ENCODE data around the gene GPR148.
"Not testable (repeated sequence)": the region's sequence is repeated elsewhere in the genome, so short reads cannot be mapped to it uniquely, and the experiment has no call there.

The GPR148 gene

GRCh38 chr2:130728549-130729316 is at the start of gene GPR148:
Gene GPR148, plus strand, starts transcription at chr2:130729070. Its CDS starts 82 bp downstream, at chr2:130729152.
- DNase-seq (ENCODE audit: low read depth, low spot score) = no peak

- not testable (repeated sequence) for DNase-seq (ENCODE audit: low read depth, low spot score)
Measured at GRCh38 chr2:130692041-130692770, 36.7 kb upstream of the GPR148 start.

GRCh38 chr2:130693474-130693873 is 35.4 kb upstream of the GPR148 start:
- DNase-seq (ENCODE audit: low read depth, low spot score) = not testable (repeated sequence)

DNA sequence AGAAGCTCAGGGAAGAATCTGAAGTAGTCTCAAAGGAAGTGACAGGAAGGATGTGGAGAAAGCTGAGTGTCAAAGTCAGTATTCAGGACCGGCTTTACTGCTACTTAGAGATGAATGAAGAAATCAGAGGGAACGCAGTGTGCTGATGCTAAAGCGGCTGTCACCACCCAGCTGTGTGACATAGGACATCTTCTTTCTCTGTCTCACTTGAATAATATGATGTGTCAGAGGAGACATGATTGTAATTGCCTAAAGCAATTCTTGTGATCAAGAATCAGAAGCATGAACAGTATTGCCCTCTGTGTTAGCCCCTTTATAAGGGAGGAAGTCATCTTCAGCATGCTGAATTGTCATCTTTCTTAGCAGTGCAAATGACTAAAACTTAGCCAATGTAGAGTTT is 25.6 kb upstream of the GPR148 start:
- DNase-seq (ENCODE audit: low read depth, low spot score) = not testable (repeated sequence)

DNA sequence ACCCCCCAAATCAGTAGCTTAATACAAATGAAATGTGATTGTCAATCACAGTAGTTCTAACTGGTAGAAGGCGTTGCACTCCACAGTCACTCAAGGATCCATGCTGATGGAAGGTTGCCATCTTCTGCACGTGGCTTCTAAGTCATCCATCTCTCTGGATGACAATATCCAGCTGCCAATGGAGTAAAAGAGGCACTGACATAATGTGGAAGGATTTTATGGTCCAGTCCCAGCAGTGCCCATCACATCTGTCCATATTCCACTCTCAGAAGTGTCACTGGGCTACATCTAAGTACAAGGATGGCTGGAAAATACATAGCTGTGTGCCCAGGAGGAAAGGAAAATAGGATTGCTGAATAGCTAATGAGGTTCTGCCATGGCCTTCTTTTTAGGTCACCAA is 14.1 kb upstream of the GPR148 start:
- DNase-seq (ENCODE audit: low read depth, low spot score) = not testable (repeated sequence)

GRCh38 chr2:130720036-130720435 is 8.8 kb upstream of the GPR148 start:
- no peak for DNase-seq (ENCODE audit: low read depth, low spot score)

GRCh38 chr2:130720528-130720927 is 8.3 kb upstream of the GPR148 start:
- no peak for DNase-seq (ENCODE audit: low read depth, low spot score)

DNA sequence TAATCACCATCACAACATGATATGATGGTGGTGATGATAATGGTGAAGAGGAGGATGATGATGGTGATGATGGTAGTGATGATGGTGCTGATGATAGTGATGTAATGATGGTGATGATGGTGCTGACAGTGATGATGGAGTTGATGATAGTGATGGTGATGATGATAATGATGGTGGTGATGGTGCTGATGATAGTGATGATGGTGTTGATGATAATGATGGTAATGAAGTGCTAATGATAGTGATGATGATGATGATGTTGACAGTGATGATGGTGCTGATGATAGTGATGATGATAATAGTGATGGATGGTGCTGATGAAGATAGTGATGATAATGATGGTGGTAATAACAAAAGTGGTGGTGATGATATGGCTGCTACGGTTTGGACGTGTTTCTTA is 4.4 kb upstream of the GPR148 start:
- DNase-seq (ENCODE audit: low read depth, low spot score) = no peak

GRCh38 chr2:130726614-130727180 is 2.2 kb upstream of the GPR148 start:
- no peak for DNase-seq (ENCODE audit: low read depth, low spot score)

DNA sequence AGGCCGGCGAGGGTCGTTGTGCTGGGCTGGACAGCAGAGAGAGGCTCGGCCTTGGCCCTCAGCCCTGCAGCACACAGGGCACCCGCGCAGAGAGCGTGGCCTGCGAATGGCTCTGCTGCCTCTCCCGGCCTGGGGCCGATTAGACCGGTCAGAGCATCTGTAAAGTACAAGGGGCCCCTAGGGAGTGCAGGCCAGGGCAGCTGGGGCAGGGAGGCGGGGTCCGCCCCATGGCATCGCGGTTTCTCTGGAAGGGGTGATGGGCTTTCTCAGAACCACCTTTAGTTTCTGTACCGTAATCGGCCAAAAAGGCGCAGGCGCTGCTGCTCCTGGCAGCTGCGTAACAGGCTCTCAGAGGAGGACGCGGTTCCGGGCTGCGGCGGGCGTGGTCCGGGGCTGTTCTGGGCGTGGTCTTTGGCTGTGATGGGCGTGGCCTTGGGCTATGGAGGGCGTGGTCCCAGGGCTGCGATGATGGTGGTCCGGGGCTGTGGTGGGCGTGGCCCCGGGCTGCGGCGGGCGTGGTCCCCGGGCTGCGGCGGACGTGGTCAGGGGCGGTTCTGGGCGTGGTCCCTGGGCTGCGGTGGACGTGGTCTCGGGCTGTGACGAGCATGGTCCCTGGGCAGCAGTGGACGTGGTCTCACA is 1.5 kb upstream of the GPR148 start:
- DNase-seq (ENCODE audit: low read depth, low spot score) = no peak

- no peak for DNase-seq (ENCODE audit: low read depth, low spot score)
Measured at GRCh38 chr2:130728007-130728454, 839 bp upstream of the GPR148 start.

DNA sequence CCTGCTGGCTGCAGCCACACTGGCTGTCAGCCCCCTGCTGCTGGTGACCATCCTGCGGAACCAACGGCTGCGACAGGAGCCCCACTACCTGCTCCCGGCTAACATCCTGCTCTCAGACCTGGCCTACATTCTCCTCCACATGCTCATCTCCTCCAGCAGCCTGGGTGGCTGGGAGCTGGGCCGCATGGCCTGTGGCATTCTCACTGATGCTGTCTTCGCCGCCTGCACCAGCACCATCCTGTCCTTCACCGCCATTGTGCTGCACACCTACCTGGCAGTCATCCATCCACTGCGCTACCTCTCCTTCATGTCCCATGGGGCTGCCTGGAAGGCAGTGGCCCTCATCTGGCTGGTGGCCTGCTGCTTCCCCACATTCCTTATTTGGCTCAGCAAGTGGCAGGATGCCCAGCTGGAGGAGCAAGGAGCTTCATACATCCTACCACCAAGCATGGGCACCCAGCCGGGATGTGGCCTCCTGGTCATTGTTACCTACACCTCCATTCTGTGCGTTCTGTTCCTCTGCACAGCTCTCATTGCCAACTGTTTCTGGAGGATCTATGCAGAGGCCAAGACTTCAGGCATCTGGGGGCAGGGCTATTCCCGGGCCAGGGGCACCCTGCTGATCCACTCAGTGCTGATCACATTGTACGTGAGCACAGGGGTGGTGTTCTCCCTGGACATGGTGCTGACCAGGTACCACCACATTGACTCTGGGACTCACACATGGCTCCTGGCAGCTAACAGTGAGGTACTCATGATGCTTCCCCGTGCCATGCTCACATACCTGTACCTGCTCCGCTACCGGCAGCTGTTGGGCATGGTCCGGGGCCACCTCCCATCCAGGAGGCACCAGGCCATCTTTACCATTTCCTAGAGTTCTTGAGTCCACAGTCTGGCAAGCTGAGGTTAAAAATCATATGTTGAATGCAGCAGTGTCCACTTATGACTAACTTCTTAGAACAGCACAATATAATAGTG is 741 bp downstream of the GPR148 start:
- no peak for DNase-seq (ENCODE audit: low read depth, low spot score)

GRCh38 chr2:130732257-130732656 is 3.4 kb downstream of the GPR148 start:
- not testable (repeated sequence) for DNase-seq (ENCODE audit: low read depth, low spot score)

DNA sequence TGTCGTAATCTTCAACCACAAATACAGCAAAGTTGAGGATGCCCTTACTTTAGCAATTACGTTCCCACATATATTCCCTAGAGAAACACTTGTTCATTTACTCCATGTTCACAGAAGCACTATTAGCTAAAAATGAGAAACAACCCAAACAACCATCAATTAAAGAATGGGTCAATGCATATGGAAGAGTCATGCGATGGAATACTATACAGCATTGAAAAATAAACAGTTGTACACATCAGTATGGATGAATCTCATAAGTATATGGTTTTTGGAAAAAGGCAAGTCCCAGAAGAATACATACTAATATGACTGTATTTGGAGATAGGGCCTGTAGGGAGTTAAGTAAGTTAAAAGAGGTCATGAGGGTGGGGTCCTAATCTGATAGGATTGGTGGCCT is 6.3 kb downstream of the GPR148 start:
- DNase-seq (ENCODE audit: low read depth, low spot score) = no peak

DNA sequence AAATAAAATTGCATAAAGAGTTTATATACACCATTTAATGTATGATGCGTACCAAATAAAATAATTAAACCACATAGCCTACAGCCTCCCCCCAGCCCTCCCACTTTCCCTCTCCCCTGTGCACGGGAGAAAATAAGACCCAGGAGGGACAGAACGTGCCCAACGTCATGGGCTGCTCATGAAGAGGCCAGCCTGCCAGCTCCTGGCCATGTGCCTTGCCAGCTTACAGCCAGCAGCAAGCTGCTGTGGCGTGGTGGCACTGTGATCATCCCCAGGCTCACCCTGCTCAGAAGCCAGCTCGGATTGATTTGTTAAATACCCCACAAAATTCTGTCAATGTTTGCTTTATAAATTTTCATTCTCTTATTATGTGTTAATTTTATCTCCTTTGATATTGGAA is 7.6 kb downstream of the GPR148 start:
- no peak for DNase-seq (ENCODE audit: low read depth, low spot score)

GRCh38 chr2:130737592-130737991 is 8.7 kb downstream of the GPR148 start:
- DNase-seq (ENCODE audit: low read depth, low spot score) = no peak

DNA sequence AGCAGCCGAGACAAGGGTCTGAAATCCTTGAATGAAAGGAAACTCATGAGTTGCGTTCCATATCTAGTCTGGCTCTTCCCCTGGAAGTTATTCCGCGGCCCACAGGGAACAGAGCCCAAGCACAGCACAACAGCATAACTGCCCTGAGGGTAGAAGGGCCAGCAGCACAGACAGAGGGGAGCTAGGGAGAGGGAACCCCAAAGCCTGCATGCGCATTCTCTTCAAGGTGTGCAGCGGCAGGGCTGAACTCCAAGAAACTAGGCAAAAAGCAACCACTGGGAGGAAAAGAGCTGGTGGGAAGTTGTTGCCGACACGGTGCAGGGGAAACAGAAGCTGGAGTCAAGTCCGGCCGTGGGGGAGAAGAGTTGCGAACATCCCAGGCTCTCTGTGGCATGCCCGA is 11.8 kb downstream of the GPR148 start:
- no peak for DNase-seq (ENCODE audit: low read depth, low spot score)

DNA sequence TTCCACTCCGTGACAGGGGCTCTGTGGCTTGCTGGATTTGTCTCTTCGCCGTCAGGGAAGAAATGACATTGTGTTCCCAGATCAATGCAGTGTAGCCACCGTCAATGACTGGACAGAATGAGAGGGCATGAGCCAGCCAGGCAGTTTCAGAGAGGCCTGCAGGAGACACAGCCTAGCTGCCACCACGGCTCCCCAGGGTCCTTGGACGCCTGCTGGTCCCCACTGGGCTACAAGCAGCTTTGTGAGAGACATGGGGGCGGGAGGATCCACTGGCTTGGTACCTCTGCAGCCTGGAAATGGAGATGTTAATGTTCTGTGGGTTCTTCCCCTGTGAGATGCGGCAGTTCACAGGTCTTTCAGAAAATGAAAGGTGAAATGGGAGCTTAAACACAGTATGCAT is 14.4 kb downstream of the GPR148 start:
- no peak for DNase-seq (ENCODE audit: low read depth, low spot score)

DNA sequence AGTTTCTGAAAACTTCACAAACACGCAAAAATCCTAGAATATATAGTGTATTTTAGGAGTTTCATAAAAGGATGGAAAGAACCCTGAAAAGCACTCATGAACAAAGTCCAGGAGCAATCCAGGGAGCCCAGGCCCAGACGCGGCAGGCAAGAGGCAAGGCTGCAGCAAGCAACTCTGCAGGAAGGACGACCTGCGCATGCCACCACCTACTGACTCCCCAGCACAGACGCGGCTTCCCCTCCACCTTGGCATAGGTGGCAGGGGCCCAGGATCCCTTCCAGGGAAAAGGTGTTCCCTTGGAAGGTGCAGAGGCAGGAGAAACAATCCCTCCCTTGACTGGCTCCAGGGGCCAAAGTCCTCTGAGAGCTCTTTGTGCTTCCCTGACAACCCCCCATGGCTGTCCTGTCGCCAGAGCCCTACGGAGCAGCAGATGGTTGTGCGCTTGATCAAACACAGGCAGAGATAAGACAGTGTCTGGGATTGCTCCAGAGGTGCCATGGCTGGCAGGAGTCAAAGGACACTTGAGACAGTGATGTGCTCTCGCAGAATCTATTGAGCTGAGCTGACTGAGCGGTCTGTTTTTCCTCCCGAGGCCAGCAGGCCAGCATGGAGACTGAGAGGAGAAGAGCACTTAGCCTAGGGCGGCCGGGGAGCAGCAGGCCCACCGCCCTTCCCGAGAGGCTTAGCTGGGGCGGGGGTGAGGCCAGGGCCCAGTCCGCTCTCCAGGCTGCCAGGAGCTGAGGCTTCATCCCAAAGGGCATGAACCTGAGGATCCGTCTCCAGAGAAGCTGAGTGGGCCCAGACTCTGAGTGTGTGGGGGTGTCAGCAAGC is 15.6 kb downstream of the GPR148 start:
- DNase-seq (ENCODE audit: low read depth, low spot score) = no peak

DNA sequence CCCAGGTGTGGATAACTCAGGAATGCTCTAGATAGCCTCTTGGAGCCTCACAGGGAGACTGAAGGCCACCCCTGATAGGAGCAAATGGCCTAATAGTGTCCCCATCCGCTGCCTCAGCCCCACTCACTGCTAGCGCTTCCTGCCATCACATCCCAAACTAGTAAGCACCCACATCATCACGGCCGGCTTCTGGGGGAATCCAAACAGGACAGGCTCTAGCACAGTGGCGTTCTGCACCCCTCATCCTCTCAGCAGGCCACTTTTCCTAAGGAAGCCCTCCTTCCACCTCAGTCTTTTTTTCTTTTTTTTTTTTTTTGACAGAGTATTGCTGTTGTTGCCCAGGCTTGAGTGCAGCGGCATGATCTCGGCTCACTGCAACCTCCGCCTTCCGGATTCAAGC is 20.2 kb downstream of the GPR148 start:
- no peak for DNase-seq (ENCODE audit: low read depth, low spot score)

Data from brain pericyte (primary cell).